ENCODE data around the gene NEK10. TPM values are rescaled to one million over a fixed set of nuclear protein-coding genes. Genes with fewer than 3 reads are reported as not detected.

Gene NEK10
- total RNA-seq, 1 experiment from 2014 or later: 1.7 TPM

DNA sequence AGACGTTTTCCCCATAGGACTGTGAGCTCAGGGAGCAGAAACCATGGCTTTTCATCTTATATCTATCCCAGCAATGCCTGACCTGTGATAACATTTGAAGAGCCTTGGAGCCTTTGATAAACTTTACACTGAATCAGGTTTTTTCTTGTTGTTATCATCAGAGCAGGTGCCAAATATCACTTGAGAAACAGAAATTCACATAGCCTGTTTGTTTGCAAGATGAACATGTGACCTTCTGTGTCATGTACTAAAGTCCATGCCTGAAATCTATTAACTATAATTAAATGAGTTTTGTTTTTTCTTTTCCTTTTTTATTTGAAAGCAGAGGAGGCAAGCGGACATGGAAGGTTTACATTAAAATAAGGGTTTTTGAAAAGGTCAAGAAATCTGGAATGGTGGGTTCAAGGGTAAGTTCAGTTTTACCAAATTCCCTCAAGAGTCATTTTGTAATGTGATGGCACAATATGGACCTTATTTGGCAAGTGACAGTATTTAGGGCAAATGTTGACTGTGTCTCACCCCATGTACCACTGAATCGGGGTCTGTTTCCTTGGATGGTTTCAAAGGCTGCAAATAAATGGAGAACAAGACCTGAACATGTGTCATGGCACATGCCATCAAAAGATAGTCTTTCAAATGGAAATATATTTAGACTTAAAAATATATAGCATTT is 90.7 kb downstream of the NEK10 start:
- TF ChIP-seq, protein P1, sequence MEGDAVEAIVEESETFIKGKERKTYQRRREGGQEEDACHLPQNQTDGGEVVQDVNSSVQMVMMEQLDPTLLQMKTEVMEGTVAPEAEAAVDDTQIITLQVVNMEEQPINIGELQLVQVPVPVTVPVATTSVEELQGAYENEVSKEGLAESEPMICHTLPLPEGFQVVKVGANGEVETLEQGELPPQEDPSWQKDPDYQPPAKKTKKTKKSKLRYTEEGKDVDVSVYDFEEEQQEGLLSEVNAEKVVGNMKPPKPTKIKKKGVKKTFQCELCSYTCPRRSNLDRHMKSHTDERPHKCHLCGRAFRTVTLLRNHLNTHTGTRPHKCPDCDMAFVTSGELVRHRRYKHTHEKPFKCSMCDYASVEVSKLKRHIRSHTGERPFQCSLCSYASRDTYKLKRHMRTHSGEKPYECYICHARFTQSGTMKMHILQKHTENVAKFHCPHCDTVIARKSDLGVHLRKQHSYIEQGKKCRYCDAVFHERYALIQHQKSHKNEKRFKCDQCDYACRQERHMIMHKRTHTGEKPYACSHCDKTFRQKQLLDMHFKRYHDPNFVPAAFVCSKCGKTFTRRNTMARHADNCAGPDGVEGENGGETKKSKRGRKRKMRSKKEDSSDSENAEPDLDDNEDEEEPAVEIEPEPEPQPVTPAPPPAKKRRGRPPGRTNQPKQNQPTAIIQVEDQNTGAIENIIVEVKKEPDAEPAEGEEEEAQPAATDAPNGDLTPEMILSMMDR (IDR thresholded peaks at IDR 0.05; ENCODE audit: unreplicated experiment): no peak
- H3K4me3 Mint-ChIP-seq (ENCODE audit: low read depth, unreplicated experiment): no peak overlapping the region
- CTCF ChIA-PET: no interaction called here
- no peaks in the 10 kb centered on the region for H3K27me3 Mint-ChIP-seq (ENCODE audit: unreplicated experiment)
- DNase-seq: no peak
- no peaks in the 10 kb centered on the region for H3K36me3 Mint-ChIP-seq (ENCODE audit: insufficient read depth, unreplicated experiment)
- H3K4me1 Mint-ChIP-seq (ENCODE audit: low read depth, unreplicated experiment): peaks cover 8% of the 10 kb centered on the region
- no peaks in the 10 kb centered on the region for H3K9me3 Mint-ChIP-seq (ENCODE audit: low read depth, unreplicated experiment)
- intact Hi-C loops (cut with micrococcal nuclease; ENCODE audit: unreplicated experiment): loop anchor here (1.0 kb wide), 1 partner anchor 144 kb away; no protein-coding TSS in a partner anchor
- no peak overlapping the region for H3K27ac Mint-ChIP-seq (ENCODE audit: unreplicated experiment)
- no TSS peak for BruUV-seq (replicated peaks)

DNA sequence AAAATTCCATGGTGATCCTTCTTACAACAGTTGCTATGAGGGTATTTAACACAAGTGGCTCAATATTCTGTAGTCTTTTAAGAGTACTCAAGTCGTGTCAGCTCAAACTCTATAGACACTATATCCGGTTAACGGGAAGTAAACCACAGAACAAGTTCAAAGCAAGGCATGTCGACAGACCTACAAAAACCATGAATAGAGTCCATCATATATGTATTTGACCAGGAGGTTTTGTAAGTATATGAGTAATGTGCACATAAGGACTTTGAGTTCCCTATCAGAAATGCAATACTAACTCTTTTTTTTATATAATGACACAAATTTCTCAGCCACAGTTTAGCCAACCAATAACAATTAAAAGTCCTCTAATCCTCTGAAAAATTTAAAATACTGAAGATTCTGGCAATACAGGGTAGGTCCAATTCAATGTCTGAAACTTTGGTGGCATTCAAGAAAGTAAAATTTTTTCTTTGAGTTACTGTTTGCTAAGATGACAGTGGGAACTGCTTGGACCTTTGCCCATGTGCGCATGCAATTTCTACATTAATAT is 93.7 kb downstream of the NEK10 start:
- H3K27ac Mint-ChIP-seq (ENCODE audit: unreplicated experiment): no peak overlapping the region
- no peaks in the 10 kb centered on the region for H3K27me3 Mint-ChIP-seq (ENCODE audit: unreplicated experiment)
- H3K4me3 Mint-ChIP-seq (ENCODE audit: low read depth, unreplicated experiment): no peak overlapping the region
- intact Hi-C loops (cut with micrococcal nuclease; ENCODE audit: unreplicated experiment): no loop called here
- DNase-seq: no peak
- TF ChIP-seq, protein P1 (IDR thresholded peaks at IDR 0.05; ENCODE audit: unreplicated experiment): no peak
- no peaks in the 10 kb centered on the region for H3K36me3 Mint-ChIP-seq (ENCODE audit: insufficient read depth, unreplicated experiment)
- CTCF ChIA-PET: no interaction called here
- BruUV-seq (replicated peaks): no TSS peak
- no peaks in the 10 kb centered on the region for H3K9me3 Mint-ChIP-seq (ENCODE audit: low read depth, unreplicated experiment)
- no peaks in the 10 kb centered on the region for H3K4me1 Mint-ChIP-seq (ENCODE audit: low read depth, unreplicated experiment)

DNA sequence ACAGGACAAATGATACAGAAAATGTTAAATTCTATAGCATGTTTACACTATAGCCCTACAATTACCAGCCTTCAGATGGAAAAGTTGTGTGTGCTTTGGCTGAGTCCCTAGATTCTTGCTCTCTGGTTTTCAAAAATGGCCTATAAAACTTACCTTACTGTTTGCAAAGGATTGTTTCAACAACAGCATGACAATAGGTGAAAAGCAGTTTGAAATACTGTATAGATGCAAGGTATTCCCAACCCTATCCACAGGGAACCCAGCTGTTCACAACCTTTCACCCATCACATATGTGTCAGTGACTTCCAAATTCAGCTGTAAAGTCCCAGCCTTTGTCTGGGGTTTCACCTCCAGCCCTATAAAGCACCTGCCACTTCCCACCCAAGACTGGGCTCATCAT is 97.3 kb downstream of the NEK10 start:
- Mint-ChIP-seq H3K27me3 (ENCODE audit: unreplicated experiment) (no peaks in the 10 kb centered on the region), H3K27ac (ENCODE audit: unreplicated experiment) (no peak overlapping the region), H3K36me3 (ENCODE audit: insufficient read depth, unreplicated experiment) (no peaks in the 10 kb centered on the region), H3K9me3 (ENCODE audit: low read depth, unreplicated experiment) (no peaks in the 10 kb centered on the region), H3K4me3 (ENCODE audit: low read depth, unreplicated experiment) (no peak overlapping the region), H3K4me1 (ENCODE audit: low read depth, unreplicated experiment) (no peaks in the 10 kb centered on the region)
- BruUV-seq (replicated peaks): no TSS peak
- no peak for DNase-seq
- CTCF ChIA-PET: no interaction called here
- TF ChIP-seq, protein P1 (IDR thresholded peaks at IDR 0.05; ENCODE audit: unreplicated experiment): no peak
- intact Hi-C loops (cut with micrococcal nuclease; ENCODE audit: unreplicated experiment): no loop called here

DNA sequence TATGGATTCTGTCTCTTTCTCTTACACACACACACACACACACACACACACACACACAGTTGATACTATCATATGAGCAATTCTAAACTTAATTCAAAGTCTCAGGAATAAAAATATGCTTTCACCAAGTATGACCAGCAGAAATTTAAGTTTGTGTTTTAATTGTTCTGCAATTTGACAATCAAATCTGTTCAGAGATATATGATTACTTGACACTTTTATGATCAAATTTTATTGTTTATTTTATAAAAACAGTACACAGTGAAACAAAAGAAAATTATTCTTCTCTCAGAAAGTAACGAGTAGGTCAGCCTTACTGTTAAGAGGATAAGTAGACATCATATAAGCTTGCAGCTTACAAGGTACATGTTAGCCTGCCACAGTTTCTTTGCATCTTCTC is 114.3 kb downstream of the NEK10 start:
- CTCF ChIA-PET: interaction anchor here (0.5 to 1.8 kb wide), 3 partner anchors 32 to 827 kb away, joined by 3 to 4 read pairs (median 3); no protein-coding TSS in a partner anchor
- BruUV-seq (replicated peaks): no TSS peak
- no peak overlapping the region for H3K27ac Mint-ChIP-seq (ENCODE audit: unreplicated experiment)
- no peak for DNase-seq
- H3K9me3 Mint-ChIP-seq (ENCODE audit: low read depth, unreplicated experiment): no peaks in the 10 kb centered on the region
- no peaks in the 10 kb centered on the region for H3K27me3 Mint-ChIP-seq (ENCODE audit: unreplicated experiment)
- no peak overlapping the region for H3K4me3 Mint-ChIP-seq (ENCODE audit: low read depth, unreplicated experiment)
- H3K4me1 Mint-ChIP-seq (ENCODE audit: low read depth, unreplicated experiment): peaks cover 10% of the 10 kb centered on the region
- H3K36me3 Mint-ChIP-seq (ENCODE audit: insufficient read depth, unreplicated experiment): no peaks in the 10 kb centered on the region
- TF ChIP-seq, protein P1 (IDR thresholded peaks at IDR 0.05; ENCODE audit: unreplicated experiment): no peak
- intact Hi-C loops (cut with micrococcal nuclease; ENCODE audit: unreplicated experiment): no loop called here
